ENCODE data around the gene NCS1.

GRCh38 chr9:130262061-130262745, 90.0 kb downstream of the NCS1 start:
- TF ChIP-seq GATA3 (IDR thresholded peaks at IDR 0.05; ENCODE audit: low read depth, low read length) (no peak), GATA2 (IDR thresholded peaks at IDR 0.05; ENCODE audit: low read depth, low read length) (no peak)

Measured in SH-SY5Y (cell line).